Prostate gland (tissue), 2 donors: Measurements from ENCODE around the gene TSSC4.

Experiments used
- POLR2A ChIP-seq: fragments of 450-650 bp; IDR thresholded peaks from one replicate; pipeline ENCODE4 v1.6.1; 2016; ENCODE audit warnings: antibody characterized with exemption, mild to moderate bottlenecking
- POLR2AphosphoS5 ChIP-seq: sonication (generic); formaldehyde crosslinking; IDR thresholded peaks from one replicate; pipeline ENCODE4 v1.6.1; 2017; ENCODE audit warnings: antibody characterized with exemption
- TF ChIP-seq, protein P1 (sequence below), 4 experiments: fragments of 200-600 bp in 2 of 4; fragments of 450-650 bp in 2 of 4; sonication (generic) in 2 of 4; IDR thresholded peaks; 1 replicate in 3 of 4; 2 replicates in 1 of 4; pipeline ENCODE4 v1.5.1; 2016 to 2019; ENCODE audit warnings: antibody characterized with exemption in 4 of 4, mild to moderate bottlenecking in 2 of 4, moderate library complexity in 2 of 4

DNA sequence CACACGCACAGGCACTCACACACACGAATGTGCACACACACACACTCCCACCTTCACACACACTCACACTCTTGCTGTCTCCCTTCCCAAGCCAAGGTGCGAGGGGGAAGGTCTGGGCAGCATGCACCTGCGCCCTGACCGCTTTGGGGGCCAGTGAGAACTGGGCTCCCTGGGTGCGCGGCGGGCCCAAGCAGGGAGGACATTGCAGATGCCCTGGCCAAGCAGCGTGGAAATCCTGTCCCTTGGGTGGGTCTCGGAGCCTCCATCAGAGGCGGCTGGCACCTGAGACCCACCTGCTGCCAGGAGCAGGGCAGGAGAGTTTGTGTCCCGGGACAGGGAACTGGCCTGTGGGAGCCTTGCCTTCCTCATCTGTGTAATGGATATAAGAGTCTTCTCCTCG is 20.2 kb upstream of the TSSC4 start:
- TF ChIP-seq POLR2A (no peak), POLR2AphosphoS5 (no peak)
- TF ChIP-seq, protein P1, sequence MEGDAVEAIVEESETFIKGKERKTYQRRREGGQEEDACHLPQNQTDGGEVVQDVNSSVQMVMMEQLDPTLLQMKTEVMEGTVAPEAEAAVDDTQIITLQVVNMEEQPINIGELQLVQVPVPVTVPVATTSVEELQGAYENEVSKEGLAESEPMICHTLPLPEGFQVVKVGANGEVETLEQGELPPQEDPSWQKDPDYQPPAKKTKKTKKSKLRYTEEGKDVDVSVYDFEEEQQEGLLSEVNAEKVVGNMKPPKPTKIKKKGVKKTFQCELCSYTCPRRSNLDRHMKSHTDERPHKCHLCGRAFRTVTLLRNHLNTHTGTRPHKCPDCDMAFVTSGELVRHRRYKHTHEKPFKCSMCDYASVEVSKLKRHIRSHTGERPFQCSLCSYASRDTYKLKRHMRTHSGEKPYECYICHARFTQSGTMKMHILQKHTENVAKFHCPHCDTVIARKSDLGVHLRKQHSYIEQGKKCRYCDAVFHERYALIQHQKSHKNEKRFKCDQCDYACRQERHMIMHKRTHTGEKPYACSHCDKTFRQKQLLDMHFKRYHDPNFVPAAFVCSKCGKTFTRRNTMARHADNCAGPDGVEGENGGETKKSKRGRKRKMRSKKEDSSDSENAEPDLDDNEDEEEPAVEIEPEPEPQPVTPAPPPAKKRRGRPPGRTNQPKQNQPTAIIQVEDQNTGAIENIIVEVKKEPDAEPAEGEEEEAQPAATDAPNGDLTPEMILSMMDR (IDR thresholded peaks at IDR 0.05): no peak
